IMR-90 (cell line): ENCODE data around the gene SPACA7.

Experiments used
- BHLHE40 ChIP-seq: fragments of 150-350 bp; IDR thresholded peaks from 2 replicates; pipeline ENCODE4 v1.6.1; 2016; ENCODE audit warnings: mild to moderate bottlenecking, low read depth, low read length
- CTCF ChIP-seq: conservative IDR thresholded peaks from 2 replicates; pipeline ENCODE4 v1.5.1; 2012; ENCODE audit warnings: mild to moderate bottlenecking, low read depth, low read length, improper control_type of control experiment
- POLR2A ChIP-seq: IDR thresholded peaks from 2 replicates; pipeline ENCODE4 v1.6.1; 2012; ENCODE audit warnings: mild to moderate bottlenecking, low read depth, low read length
- RCOR1 ChIP-seq: IDR thresholded peaks from 2 replicates; pipeline ENCODE4 v1.6.1; 2012; ENCODE audit warnings: mild to moderate bottlenecking, low read length, improper control_type of control experiment; ENCODE audit not compliant: insufficient replicate concordance
- RFX5 ChIP-seq: IDR thresholded peaks from 2 replicates; pipeline ENCODE4 v1.8.0; 2012; ENCODE audit warnings: low read depth, mild to moderate bottlenecking, low read length, moderate library complexity
- SMC3 ChIP-seq: fragments of 150-350 bp; IDR thresholded peaks from 2 replicates; pipeline ENCODE4 v1.6.1; 2016; ENCODE audit warnings: low read depth, mild to moderate bottlenecking, antibody characterized with exemption, low read length, moderate library complexity

- no peak for TF ChIP-seq CTCF
- TF ChIP-seq POLR2A, result no peak
- no peak for TF ChIP-seq SMC3
- no peak for TF ChIP-seq RCOR1
- no peak for TF ChIP-seq BHLHE40
- TF ChIP-seq RFX5, result no peak
Observed at GRCh38 chr13:112435973-112436372, 59.8 kb downstream of the SPACA7 start.
